ENCODE results near the gene SPTLC3. TPM values are rescaled to one million over a fixed set of nuclear protein-coding genes. Genes with fewer than 3 reads are reported as not detected.

Gene SPTLC3
- polyA plus RNA-seq, 1 donor from 2014 or later, result not detected

DNA sequence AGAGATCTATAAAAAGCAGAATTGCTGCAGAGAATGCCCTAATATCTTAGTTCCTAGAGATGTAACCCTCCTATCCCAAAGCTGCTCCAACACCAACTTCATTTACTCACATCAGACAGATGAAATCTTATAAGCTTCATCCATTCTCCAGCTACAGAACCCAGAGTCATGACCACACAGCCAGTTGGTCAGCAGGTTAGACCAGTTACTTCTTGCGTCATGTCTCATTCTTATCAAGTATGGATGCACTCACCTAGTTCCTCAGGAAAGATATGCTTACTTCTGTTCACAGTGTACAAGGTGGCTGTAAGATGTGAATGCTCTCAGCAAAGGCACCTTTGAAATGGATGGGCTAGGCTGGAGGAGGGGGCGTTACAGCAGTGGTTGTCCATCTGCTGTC lies 164.4 kb downstream of the SPTLC3 start:
- Histone ChIP-seq H3K4me3 (ENCODE audit: low read length) (no peak overlapping the region), H2AFZ (ENCODE audit: low read depth, low read length) (no peak overlapping the region), H3K9me2 (ENCODE audit: insufficient read depth, low read length) (no peaks in the 10 kb centered on the region), H3K9me3 (ENCODE audit: low read length) (peaks cover 4% of the 10 kb centered on the region), H3K36me3 (ENCODE audit: insufficient read depth, low read length) (no peaks in the 10 kb centered on the region), H3K9ac (ENCODE audit: low read length) (no peak overlapping the region), H3K4me2 (ENCODE audit: low read length) (no peak overlapping the region), H3K27ac (ENCODE audit: low read length) (no peak overlapping the region), H3K79me2 (replicated peaks; ENCODE audit: insufficient read depth, low read length) (no peaks in the 10 kb centered on the region), H3F3A (ENCODE audit: insufficient read depth, low read length, poor library complexity, severe bottlenecking) (no peaks in the 10 kb centered on the region), H3K27me3 (ENCODE audit: insufficient read depth, low read depth, low read length) (no peaks in the 10 kb centered on the region), H4K20me1 (ENCODE audit: insufficient read depth) (no peaks in the 10 kb centered on the region)
- no peak for TF ChIP-seq MXI1 (conservative IDR thresholded peaks at IDR 0.05; ENCODE audit: poor library complexity, severe bottlenecking)
- TF ChIP-seq EZH2 (IDR thresholded peaks at IDR 0.05; ENCODE audit: borderline replicate concordance, insufficient read depth, low read length, poor library complexity, severe bottlenecking), result no peak
- no peak for TF ChIP-seq TAF1 (IDR thresholded peaks at IDR 0.05; ENCODE audit: low read depth)

DNA sequence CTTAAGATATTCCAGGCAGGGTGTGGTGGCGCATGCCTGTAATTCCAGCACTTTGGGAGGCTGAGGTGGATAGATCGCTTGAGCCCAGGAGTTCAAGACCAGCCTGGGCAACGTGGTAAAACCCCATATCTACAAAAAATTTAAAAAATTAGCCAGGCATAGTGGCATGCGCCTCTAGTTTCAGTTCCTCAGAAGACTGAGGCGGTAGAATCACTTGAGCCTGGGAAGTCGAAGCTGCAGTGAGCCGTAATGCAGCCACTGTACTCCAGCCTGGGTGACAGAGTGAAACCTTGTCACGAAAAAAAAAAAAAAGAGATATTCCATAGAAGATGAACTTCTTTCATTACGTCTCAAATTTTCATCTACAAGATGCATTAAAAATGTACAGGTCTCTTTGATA lies 165.6 kb downstream of the SPTLC3 start:
- H3F3A ChIP-seq (ENCODE audit: insufficient read depth, low read length, poor library complexity, severe bottlenecking), result no peaks in the 10 kb centered on the region
- no peak for TF ChIP-seq EP300 (conservative IDR thresholded peaks at IDR 0.05; ENCODE audit: poor library complexity, severe bottlenecking)
- TF ChIP-seq SMC3 (conservative IDR thresholded peaks at IDR 0.05; ENCODE audit: poor library complexity), result no peak
- TF ChIP-seq, protein P1, sequence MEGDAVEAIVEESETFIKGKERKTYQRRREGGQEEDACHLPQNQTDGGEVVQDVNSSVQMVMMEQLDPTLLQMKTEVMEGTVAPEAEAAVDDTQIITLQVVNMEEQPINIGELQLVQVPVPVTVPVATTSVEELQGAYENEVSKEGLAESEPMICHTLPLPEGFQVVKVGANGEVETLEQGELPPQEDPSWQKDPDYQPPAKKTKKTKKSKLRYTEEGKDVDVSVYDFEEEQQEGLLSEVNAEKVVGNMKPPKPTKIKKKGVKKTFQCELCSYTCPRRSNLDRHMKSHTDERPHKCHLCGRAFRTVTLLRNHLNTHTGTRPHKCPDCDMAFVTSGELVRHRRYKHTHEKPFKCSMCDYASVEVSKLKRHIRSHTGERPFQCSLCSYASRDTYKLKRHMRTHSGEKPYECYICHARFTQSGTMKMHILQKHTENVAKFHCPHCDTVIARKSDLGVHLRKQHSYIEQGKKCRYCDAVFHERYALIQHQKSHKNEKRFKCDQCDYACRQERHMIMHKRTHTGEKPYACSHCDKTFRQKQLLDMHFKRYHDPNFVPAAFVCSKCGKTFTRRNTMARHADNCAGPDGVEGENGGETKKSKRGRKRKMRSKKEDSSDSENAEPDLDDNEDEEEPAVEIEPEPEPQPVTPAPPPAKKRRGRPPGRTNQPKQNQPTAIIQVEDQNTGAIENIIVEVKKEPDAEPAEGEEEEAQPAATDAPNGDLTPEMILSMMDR (IDR thresholded peaks at IDR 0.05; ENCODE audit: poor library complexity, severe bottlenecking), result no peak
- TF ChIP-seq, protein P2, sequence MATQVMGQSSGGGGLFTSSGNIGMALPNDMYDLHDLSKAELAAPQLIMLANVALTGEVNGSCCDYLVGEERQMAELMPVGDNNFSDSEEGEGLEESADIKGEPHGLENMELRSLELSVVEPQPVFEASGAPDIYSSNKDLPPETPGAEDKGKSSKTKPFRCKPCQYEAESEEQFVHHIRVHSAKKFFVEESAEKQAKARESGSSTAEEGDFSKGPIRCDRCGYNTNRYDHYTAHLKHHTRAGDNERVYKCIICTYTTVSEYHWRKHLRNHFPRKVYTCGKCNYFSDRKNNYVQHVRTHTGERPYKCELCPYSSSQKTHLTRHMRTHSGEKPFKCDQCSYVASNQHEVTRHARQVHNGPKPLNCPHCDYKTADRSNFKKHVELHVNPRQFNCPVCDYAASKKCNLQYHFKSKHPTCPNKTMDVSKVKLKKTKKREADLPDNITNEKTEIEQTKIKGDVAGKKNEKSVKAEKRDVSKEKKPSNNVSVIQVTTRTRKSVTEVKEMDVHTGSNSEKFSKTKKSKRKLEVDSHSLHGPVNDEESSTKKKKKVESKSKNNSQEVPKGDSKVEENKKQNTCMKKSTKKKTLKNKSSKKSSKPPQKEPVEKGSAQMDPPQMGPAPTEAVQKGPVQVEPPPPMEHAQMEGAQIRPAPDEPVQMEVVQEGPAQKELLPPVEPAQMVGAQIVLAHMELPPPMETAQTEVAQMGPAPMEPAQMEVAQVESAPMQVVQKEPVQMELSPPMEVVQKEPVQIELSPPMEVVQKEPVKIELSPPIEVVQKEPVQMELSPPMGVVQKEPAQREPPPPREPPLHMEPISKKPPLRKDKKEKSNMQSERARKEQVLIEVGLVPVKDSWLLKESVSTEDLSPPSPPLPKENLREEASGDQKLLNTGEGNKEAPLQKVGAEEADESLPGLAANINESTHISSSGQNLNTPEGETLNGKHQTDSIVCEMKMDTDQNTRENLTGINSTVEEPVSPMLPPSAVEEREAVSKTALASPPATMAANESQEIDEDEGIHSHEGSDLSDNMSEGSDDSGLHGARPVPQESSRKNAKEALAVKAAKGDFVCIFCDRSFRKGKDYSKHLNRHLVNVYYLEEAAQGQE (IDR thresholded peaks at IDR 0.05; ENCODE audit: borderline replicate concordance), result no peak
- no peak for TF ChIP-seq RAD21 (conservative IDR thresholded peaks at IDR 0.05)
- no peak for TF ChIP-seq MXI1 (conservative IDR thresholded peaks at IDR 0.05; ENCODE audit: poor library complexity, severe bottlenecking)
- TF ChIP-seq TAF1 (IDR thresholded peaks at IDR 0.05; ENCODE audit: low read depth), result no peak
- TF ChIP-seq POLR2AphosphoS5 (IDR thresholded peaks at IDR 0.05), result no peak
- no peak for TF ChIP-seq EZH2 (IDR thresholded peaks at IDR 0.05; ENCODE audit: borderline replicate concordance, insufficient read depth, low read length, poor library complexity, severe bottlenecking)

More for the DNA sequence above, 165.6 kb downstream of the SPTLC3 start:
- Histone ChIP-seq H2AFZ (ENCODE audit: low read depth, low read length) (no peak overlapping the region), H3K27ac (ENCODE audit: low read length) (no peak overlapping the region), H3K9ac (ENCODE audit: low read length) (no peak overlapping the region), H3K9me3 (ENCODE audit: low read length) (peaks cover 4% of the 10 kb centered on the region), H3K9me2 (ENCODE audit: insufficient read depth, low read length) (no peaks in the 10 kb centered on the region), H4K20me1 (ENCODE audit: insufficient read depth) (no peaks in the 10 kb centered on the region), H3K27me3 (ENCODE audit: insufficient read depth, low read depth, low read length) (no peaks in the 10 kb centered on the region), H3K79me2 (replicated peaks; ENCODE audit: insufficient read depth, low read length) (no peaks in the 10 kb centered on the region), H3K4me2 (ENCODE audit: low read length) (no peak overlapping the region), H3K36me3 (ENCODE audit: insufficient read depth, low read length) (no peaks in the 10 kb centered on the region), H3K4me3 (ENCODE audit: low read length) (no peak overlapping the region)

Data from neural cell (in vitro differentiated cells).